WI38 (cell line): ENCODE data around the gene PHACTR1.
"Not testable (repeated sequence)": the region's sequence is repeated elsewhere in the genome, so short reads cannot be mapped to it uniquely, and the experiment has no call there.

Source experiments
- H3K4me3 ChIP-seq: 2 replicates; pipeline ENCODE4 v1.5.1; 2011; ENCODE audit warnings: low read depth, mild to moderate bottlenecking, control low read depth, low read length
- TF ChIP-seq, protein P1 (sequence below): IDR thresholded peaks from 2 replicates; pipeline ENCODE4 v1.5.1; 2012; ENCODE audit warnings: low read depth, mild to moderate bottlenecking, control low read depth, low read length

PHACTR1 gene

DNA sequence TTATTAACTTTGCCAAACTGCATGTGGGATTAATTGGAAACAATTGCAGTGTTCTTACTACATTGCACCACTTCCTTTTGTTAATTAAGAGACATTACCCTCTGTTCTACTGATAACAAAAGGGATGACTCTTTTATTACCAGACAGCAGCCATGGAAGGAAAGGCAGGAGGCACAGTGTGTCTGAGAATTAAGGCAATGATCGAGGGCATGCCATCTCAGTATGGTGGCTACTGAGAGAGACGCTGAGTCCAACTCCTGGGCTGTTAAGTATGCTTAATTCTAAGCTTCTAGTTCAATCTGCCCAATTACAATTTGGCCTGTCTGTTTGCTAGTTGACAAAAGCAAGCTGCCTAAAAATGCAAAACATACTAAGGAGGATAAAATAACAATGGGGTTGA, 227.4 kb downstream of the PHACTR1 start:
- TF ChIP-seq, protein P1, sequence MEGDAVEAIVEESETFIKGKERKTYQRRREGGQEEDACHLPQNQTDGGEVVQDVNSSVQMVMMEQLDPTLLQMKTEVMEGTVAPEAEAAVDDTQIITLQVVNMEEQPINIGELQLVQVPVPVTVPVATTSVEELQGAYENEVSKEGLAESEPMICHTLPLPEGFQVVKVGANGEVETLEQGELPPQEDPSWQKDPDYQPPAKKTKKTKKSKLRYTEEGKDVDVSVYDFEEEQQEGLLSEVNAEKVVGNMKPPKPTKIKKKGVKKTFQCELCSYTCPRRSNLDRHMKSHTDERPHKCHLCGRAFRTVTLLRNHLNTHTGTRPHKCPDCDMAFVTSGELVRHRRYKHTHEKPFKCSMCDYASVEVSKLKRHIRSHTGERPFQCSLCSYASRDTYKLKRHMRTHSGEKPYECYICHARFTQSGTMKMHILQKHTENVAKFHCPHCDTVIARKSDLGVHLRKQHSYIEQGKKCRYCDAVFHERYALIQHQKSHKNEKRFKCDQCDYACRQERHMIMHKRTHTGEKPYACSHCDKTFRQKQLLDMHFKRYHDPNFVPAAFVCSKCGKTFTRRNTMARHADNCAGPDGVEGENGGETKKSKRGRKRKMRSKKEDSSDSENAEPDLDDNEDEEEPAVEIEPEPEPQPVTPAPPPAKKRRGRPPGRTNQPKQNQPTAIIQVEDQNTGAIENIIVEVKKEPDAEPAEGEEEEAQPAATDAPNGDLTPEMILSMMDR = no peak

DNA sequence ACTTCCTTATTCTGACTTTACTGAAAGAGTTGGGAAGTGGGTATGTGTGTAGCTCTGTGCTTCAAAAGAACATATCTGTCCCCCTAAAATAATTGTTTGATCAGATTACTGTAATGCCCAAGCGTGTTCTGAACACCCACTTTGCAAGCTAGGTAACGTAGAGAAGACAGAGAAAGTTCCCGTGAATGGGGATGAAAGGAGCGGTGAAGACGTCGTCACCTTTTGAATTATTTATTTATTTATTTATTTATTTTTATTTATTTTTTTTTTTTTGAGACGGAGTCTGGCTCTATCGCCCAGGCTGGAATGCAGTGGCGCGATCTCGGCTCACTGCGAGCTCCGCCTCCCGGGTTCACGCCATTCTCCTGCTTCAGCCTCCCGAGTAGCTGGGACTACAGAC, 228.0 kb downstream of the PHACTR1 start:
- not testable (repeated sequence) for H3K4me3 ChIP-seq

More for the DNA sequence above, 227.4 kb downstream of the PHACTR1 start:
- no peak overlapping the region for H3K4me3 ChIP-seq

DNA sequence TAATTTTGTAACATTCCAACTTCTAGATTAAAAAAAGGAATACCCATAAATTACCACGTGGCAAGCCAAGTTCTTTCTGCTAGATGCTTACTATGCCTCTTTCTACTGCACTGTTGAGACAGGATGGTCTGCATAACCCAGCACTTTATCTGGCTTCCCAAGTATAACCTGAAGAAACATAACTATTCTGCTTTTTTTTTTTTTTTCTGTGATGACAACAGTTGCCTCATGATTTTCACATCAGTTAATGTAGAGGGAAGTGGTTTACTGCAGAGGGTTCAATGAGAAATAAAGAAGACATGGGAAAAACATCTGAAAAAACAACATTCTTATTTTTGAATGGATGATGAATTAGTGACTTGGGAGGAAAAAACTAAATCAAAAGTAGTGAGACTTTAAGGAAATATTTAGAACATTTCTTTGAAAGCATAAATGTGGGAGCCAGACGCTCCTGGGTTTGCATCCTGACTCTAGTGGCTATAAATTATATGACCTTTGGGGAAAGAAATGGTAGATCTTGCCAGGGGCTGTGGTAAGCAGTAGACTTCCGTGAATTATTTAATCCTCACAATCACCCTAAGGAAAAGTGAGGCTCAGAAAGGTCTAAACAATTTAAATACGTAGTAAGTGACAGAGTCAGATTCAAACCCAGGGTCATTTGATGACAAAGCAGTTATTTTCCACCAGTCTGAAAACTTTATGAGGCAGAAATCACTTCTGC, 230.7 kb downstream of the PHACTR1 start:
- TF ChIP-seq, protein P1 = no peak
- no peak overlapping the region for H3K4me3 ChIP-seq

DNA sequence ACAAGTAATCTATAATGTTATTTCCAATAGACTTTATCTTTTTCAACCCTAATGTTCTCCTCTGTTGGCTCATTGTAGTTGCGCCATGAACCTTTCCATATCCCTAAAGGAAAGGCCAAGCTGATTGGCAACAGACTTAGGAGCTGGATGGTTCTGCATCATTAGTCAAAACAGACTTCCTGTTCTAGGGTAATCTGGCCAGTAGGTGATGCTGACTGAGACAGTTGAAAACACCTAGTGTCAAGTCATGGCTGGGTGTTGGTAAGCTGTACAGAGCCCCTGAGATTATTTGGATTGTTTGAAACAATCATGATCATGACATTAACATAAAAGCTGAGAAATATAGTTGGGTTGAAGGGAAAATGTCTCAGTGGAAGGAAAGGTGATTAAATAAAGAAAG, 231.4 kb downstream of the PHACTR1 start:
- no peak overlapping the region for H3K4me3 ChIP-seq
- TF ChIP-seq, protein P1 = no peak

DNA sequence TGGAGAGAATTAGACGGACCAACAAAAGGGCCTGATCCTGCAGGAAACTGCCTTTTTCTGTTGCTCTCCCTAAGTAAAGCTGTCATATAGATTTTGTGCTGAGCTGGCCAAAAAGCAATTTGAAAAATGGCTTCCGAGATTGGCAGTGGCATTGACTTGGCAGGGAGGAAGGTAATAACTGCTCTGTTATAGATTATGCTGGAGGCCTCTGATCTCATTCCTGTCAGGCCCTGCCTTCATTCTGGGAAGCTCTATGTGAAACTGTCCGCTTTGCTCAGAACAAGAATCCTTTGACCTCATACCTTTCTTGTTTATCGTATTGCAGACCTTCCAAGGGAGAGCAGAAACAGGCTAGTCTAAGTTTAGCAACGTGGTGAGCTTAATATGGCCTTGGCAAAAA, 234.4 kb downstream of the PHACTR1 start:
- TF ChIP-seq, protein P1 = no peak
- no peak overlapping the region for H3K4me3 ChIP-seq

DNA sequence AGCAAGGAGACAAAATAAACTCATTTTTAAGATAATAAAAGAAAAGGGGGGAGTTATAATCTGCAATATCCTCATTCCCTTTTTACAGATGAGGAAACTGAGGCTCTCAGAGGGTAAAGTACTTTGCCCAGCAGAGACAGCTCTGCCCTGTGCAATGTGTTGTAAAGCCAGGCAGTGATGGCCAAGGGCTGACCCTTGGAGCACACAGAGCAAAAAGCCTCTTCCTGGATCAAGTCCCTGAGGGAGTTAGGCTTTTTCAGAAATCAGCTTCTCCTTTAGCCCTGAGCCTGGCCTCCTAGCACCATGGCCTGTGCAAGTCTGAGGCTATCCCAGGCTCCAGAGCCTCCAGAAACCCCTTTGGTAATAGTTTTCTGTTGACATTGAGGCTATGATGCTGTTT, 234.8 kb downstream of the PHACTR1 start:
- TF ChIP-seq, protein P1 = no peak
- no peak overlapping the region for H3K4me3 ChIP-seq

DNA sequence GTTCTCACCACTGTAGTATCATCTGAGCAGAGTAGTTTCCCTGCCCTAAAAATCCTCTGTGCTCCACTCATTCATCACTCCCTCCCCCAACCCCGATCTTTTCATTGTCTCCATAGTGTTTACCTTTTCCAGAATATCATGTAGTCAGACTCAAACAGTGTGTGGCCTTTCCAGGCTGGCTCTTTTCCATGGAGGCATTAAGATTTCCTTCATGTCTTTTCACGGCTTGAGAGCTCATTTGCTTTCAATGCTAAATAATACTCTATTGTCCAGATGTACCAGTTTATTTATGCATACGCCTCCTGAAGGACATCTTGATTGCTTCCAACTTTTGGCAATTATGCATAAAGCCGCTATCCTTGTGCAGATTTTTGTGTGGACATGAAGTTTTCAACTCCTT, 235.8 kb downstream of the PHACTR1 start:
- H3K4me3 ChIP-seq = no peak overlapping the region
- TF ChIP-seq, protein P1 = no peak

DNA sequence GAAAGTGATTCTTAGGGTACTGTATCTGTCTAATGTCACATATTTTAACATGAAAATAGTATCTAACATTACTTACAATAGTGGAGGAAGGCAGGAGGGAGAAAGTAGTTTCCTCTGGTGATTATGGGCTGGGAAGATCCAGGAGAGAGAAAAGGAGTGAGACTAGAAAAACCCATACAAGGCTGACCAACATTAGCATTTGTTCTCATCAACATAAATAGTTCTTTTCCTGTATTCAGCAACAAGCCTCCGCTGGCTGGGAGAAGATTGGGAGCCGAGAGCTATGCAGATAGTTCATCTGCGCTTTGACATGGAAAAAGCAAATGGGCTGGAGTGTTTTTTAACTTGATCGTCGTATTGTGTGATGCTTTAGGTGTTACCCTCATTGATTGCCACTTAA, 239.4 kb downstream of the PHACTR1 start:
- no peak overlapping the region for H3K4me3 ChIP-seq
- TF ChIP-seq, protein P1 = no peak
